GM19455 (cell line): Measurements from ENCODE around the gene FHL3.

Experiments used
- ATAC-seq: cut with Tn5 transposase; IDR thresholded peaks from one replicate; pipeline ENCODE4 v1.9.1; 2021; ENCODE audit not compliant: unreplicated experiment

FHL3 gene

GRCh38 chr1:37947364-37947763, 58.0 kb downstream of the FHL3 start:
- no peak for ATAC-seq
